ENCODE results near the gene GSTP1.
A peak's percentile ranks its signal among the peaks of the same experiment; 100 is the strongest.
"Not testable (repeated sequence)": the region's sequence is repeated elsewhere in the genome, so short reads cannot be mapped to it uniquely, and the experiment has no call there.

Gene GSTP1

GRCh38 chr11:67561971-67562619 is 21.5 kb upstream of the GSTP1 start:
- ChIA-PET CTCF (interaction anchor here (1.0 to 3.3 kb wide), 2 partner anchors 10 to 20 kb away, joined by 3 to 14 read pairs; no protein-coding TSS in a partner anchor), POLR2A (no interaction called here)
- DNase-seq (ENCODE audit: low read depth, low spot score), result no peak
- no peak for TF ChIP-seq CTCF (IDR thresholded peaks at IDR 0.05; ENCODE audit: insufficient read depth, low read length, missing control alignments)
- H3K4me3 ChIP-seq (ENCODE audit: low read depth, low read length), result no peak overlapping the region

- POLR2A ChIA-PET, result no interaction called here
- no peak overlapping the region for H3K4me3 ChIP-seq (ENCODE audit: low read depth, low read length)
- TF ChIP-seq CTCF (IDR thresholded peaks at IDR 0.05; ENCODE audit: insufficient read depth, low read length, missing control alignments), result no peak
- CTCF ChIA-PET, result interaction anchor here (1.0 to 1.9 kb wide), 3 partner anchors 10 to 46 kb away, joined by 3 to 16 read pairs (median 3); no protein-coding TSS in a partner anchor
- no peak for DNase-seq (ENCODE audit: low read depth, low spot score)
Measured at GRCh38 chr11:67562963-67563704, 20.5 kb upstream of the GSTP1 start.

- peak; percentile 80 for DNase-seq (ENCODE audit: low read depth, low spot score)
- POLR2A ChIA-PET; H3K4me3 ChIP-seq (ENCODE audit: low read depth, low read length): not testable (repeated sequence)
- CTCF ChIA-PET, result interaction anchor here (1.0 to 1.9 kb wide), 2 partner anchors 10 to 45 kb away, joined by 3 to 16 read pairs; no protein-coding TSS in a partner anchor
Measured at GRCh38 chr11:67563705-67564114, 19.9 kb upstream of the GSTP1 start.

- CTCF ChIA-PET, result interaction anchor here (1.9 kb wide), 1 partner anchor 9 kb away, joined by 16 read pairs; no protein-coding TSS in a partner anchor
- POLR2A ChIA-PET, result interaction anchor here (0.9 kb wide), 1 partner anchor 19 kb away, joined by 3 read pairs; the partner anchor contains the start of gene GSTP1
- no peak overlapping the region for H3K4me3 ChIP-seq (ENCODE audit: low read depth, low read length)
- DNase-seq (ENCODE audit: low read depth, low spot score), result no peak
- no peak for TF ChIP-seq CTCF (IDR thresholded peaks at IDR 0.05; ENCODE audit: insufficient read depth, low read length, missing control alignments)
Measured at GRCh38 chr11:67564230-67564629, 19.4 kb upstream of the GSTP1 start.

- no peak overlapping the region for H3K4me3 ChIP-seq (ENCODE audit: low read depth, low read length)
- DNase-seq (ENCODE audit: low read depth, low spot score), result no peak
- ChIA-PET CTCF (interaction anchor here (0.9 to 3.4 kb wide), 9 partner anchors 10 to 229 kb away, joined by 3 to 14 read pairs (median 6); partner anchors contain the start of genes GSTP1 and NUDT8), POLR2A (no interaction called here)
- no peak for TF ChIP-seq CTCF (IDR thresholded peaks at IDR 0.05; ENCODE audit: insufficient read depth, low read length, missing control alignments)
Measured at GRCh38 chr11:67571443-67571842, 12.2 kb upstream of the GSTP1 start.

- TF ChIP-seq CTCF (IDR thresholded peaks at IDR 0.05; ENCODE audit: insufficient read depth, low read length, missing control alignments), result no peak
- no peak for DNase-seq (ENCODE audit: low read depth, low spot score)
- no peak overlapping the region for H3K4me3 ChIP-seq (ENCODE audit: low read depth, low read length)
- CTCF ChIA-PET, result interaction anchor here (0.6 to 3.7 kb wide), 11 partner anchors 8 to 228 kb away, joined by 3 to 17 read pairs (median 6); partner anchors contain the start of gene GSTP1
- POLR2A ChIA-PET, result no interaction called here
Measured at GRCh38 chr11:67572305-67572704, 11.3 kb upstream of the GSTP1 start.

All from AG04449 (cell line).